ENCODE data around the gene EPAS1.

EPAS1 gene

DNA sequence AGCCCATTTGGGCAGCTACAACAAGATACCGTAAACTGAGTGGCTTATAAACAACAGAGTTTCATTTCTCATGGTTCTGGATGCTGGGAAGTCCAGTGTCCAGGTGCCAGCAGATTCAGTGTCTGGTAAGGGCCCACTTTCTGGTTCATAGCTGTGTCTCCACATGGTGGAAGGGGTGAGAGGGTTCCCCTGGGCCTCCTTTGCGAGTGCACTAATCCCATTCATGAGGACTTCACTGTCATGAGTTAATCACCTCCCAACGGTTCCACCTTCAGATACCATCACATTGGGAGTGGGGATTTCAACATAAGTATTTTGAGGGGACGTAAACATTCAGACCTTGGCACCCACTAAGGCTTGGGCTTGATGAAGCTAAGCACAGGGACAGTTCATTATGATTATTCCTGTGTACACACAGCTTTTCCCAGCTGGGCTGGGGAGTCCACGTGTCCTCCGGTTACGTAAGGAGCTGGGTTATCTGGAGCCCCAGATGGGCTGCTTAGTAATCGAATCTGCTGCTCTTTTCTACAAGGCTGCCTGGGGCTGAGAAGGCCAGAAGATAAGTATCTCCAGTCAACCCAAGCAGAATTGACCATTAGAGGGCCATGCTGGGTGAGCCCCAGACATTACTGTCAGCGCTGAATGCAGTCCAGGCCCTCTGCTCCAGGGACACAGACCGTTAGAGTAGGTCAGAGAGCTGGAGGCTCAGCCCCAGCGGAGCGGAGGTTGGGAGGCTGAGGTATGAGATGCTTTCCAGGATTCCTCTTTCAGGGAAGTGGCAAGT lies 42.7 kb downstream of the EPAS1 start:
- DNase-seq (ENCODE audit: low read depth in 2 of 2): no peak

DNA sequence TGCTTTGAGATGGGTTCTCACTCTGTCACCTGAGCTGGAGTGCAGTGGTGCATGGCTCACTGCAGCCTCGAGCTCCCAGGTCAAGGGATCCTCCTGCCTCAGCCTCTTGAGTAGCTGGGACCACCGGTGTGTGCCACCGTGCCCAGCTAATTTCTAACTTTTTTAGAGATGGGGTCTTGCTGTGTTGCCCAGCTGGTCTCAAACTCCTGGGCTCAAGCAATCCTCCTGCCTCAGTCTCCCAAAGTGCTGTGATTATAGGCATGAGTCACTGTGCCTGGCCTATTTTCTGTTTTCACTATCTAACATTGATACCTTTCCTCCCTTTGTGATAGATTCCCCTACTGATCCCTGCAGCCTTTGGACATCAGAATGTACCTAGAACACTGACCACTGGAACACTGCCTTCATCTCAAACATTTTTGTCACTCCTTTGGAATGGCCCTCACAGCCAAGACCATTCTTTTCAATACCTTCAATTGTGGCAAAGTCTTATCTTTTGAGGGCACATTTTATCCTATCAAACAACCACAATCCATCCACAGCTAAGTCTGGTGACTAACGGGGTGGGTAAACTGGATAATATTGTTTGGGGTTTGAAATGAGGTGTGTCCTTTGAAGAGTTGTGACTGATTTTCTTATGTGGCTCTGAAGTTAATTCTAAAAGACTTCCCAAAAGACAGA lies 43.7 kb downstream of the EPAS1 start:
- no peak for DNase-seq (ENCODE audit: low read depth in 2 of 2)

DNA sequence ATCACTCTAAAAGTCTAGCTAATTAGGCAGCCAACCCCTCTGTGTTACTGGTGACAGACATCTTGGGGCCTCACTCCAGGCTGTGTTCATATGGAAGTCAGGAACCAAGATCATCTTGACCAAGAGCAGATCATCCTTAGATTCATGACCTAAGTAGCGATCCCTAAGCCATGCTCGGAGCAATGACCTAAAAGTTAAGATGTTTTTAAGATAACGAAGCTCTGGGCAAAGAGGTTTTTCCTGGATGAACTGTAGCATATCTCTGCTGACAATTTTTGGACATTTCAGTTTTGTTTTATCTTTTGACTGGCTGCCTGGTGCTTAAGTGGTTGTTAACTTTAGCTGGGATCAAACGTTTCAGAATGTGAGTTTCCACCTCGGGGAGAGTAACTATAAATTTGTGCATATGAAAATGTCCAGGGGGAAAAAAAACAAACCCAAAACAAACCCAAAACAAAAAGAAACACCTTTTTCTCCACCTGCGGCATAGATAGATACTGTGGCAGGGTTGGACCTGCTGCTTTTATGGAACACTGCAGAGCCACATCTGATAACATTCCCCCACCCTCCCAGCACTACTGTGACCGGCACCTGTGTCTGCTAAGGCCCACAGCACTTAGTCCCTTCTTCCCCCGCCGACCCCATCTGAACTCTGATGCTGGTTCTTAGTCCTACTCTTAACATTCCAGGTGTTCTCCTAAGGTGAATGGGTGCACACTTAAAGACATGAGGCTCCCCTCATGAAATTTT lies 45.5 kb downstream of the EPAS1 start:
- no peak for DNase-seq (ENCODE audit: low read depth in 2 of 2)

DNA sequence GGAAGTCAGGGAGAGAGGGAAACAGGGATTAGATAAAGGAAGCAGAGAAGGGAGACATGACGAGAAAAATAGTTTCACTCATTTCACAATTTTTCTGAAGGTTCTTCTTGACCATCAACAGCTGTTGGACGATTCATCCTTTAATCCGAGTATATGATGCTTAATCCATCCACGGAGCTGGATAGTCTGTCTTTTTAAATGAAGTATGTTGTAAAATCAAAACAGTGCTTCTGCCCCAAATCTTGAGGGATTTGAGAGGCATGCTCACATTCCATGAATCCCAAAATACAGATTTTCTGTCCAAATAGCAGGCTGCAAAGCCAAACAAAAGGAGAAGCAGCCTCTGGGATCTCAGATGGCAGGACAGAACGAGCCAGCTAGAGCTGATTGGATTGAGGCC lies 47.5 kb downstream of the EPAS1 start:
- DNase-seq (ENCODE audit: low read depth in 2 of 2): no peak

DNA sequence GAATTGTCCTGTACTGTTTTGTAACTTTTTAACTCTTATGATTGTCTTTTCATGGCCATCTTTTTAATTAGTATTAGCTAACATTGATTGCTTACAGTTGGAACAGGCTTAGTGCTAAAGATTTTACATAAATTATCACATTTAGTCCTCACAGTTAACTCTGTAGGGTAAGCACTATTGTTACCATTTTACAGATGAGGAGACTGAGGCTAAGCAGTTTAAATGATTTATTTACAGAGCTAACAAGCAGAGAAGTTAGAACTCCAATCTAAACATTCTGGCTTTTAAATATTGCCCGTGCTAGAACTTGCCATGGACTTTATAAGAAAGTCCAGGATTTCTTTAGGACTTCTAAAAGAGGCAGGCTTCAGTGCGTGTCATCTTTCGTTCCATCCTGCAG lies 48.6 kb downstream of the EPAS1 start:
- no peak for DNase-seq (ENCODE audit: low read depth in 2 of 2)

DNA sequence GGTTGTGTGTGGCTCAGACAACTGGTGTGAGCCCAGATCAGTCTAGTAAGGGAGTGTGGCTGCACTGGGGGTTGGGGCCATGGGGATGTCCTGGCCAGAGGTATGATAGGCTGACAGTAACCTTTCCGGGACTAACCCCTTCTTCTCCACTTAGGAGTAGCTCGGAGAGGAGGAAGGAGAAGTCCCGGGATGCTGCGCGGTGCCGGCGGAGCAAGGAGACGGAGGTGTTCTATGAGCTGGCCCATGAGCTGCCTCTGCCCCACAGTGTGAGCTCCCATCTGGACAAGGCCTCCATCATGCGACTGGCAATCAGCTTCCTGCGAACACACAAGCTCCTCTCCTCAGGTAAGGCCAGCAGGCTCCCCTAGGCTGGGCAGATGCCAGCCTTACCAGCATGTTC lies 49.5 kb downstream of the EPAS1 start:
- no peak for DNase-seq (ENCODE audit: low read depth in 2 of 2)

DNA sequence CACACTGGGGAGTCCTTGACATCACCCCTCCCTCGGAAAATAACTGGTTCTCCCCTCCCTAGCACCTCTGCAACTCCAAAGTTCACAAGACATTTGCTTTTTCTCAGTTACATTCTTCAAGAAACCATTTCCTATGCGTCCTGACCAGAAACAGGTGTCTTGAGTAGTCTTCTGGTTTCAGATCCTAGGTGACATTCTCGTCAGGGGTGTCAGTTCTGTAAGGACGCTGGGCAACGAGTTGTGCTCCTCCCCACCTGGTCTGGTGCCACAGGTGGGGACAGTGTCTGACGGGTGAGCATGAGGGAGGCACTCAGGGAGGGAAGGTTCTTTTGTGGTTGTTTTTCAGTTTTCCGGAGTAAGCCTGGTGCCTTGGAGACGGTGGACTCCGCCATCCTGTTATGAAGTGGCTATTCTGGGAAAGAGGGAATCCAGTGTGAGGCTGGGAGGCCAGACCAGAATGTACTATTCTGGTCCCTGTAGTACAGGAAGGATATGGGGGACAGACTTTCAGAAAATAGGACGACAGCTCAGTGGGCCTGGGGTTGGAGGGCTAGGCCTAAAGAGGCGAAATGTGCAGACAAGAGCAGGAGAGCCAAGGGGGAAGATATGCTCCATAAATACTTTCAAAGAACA lies 50.6 kb downstream of the EPAS1 start:
- DNase-seq (ENCODE audit: low read depth in 2 of 2): no peak

DNA sequence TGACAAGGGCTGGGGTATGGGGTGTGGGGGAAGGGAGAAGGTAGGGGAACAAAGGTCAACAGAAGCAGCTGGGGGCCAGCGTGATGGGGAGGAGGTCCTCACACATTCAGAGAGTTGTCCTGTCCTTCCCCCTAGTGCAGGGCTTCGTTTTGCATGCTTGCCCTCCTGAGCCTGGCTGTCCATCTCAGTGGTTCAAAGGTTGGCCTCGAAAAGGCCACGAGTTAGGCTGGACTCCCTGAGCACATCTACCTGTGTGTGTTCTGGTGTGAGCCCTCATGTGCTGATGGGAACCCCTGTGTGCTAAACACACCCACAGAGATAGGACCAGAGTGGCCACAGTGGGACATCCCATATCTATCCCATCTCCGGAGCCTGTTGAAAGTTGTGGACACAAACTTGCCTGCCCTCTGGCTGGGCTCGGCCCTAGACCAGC lies 51.9 kb downstream of the EPAS1 start:
- no peak for DNase-seq (ENCODE audit: low read depth in 2 of 2)

DNA sequence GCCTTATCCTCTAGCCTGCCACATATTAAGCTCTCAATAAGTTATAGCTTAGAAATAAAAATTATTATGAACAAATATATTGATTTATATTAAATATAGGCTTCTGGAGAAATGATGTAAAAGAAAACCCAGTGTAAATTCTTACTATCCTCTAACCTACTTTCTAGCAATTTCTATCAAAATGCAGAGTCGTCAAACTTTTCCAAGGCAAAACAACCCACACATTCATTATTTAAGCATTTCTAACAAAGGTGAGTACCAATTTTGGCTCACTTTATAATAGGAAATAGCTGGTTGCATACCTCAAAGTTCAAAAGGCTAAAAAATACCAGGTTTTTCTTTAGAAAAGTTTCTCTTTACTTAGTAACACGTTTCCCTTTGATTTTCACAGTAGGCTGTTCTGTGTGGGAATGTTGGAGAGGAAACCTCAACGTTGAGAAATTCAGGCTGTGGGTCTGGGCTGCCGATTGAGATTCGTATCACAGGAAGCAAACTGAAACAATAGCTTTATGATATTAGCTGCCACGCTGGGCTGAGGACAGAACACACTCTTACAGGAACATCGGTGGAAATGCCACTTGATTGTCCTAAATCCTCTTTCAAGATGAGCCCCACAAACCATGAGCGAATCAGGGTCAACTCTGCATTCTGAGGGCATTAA lies 53.0 kb downstream of the EPAS1 start:
- DNase-seq (ENCODE audit: low read depth in 2 of 2): no peak

DNA sequence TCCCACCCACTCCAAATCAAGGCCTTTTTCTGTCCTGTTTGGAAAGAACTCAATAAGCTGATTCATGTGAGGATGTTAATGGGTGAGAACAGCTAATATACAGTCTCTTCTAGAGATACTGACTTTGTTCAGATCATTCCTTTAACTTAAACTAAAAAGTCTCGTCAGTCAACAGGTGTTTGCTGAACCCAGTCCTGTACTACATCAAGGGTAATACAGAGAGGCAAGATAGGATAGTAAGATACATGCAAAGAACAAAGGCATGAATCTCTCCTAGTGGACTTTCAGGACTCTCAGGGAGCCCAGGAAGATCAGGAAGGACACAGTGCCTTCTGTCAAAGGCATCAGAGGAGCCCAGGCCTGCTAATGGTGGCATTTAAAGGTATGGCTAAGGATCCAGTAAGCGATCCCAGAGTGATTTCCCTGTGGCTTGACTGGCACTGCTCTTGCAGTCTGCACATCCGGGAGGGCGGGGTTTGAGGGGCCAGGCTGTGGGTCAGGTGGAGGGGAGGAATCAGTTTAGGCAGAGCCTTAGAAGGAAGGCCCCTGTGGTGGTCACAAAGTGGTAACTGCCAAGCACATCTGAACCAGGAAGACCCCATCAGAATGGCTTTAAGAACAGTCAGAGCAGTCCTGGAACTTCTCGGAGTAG lies 54.0 kb downstream of the EPAS1 start:
- peak in 1 of 2 donors; percentile 22 for DNase-seq (ENCODE audit: low read depth in 2 of 2)

DNA sequence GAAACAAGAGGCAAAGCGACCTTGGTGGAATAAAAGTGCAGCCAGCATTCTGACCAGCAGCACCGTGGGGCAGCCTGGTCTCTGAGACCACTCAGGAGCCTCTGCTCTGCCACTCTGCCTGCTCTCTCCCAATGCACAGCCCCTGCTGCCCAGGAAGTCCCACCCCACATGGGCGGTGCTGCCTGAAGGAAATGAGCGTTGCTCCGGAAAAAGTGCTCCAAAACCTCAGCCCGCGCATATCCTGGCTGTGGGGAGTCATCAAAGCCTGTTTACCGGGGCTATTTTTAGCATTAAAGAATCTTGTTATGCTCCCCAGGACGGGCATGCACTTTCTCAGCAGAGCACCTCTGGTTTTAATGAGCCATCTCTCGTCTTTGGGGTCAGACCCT lies 54.5 kb downstream of the EPAS1 start:
- peak; percentile 45 to 73 for DNase-seq (ENCODE audit: low read depth in 2 of 2)

DNA sequence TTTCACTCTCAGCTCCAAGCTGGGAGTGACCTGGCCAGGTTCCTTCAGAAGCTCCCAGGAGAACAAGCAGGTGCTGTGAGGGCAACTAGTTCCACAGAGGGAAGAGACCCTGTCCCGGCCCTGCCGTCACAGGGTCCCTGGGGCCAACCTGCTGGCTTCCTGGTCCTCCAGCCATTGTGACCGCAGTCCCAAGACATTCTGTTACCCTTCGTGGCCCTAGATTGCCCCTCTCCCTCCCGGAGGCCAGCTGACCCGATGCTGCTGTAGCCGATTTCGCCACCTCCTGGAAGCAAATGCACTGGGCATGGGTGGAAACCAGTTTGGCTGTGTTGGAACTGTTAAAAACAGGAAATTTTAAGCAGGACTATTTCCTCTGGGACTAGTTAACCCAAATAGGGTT lies 55.4 kb downstream of the EPAS1 start:
- no peak for DNase-seq (ENCODE audit: low read depth in 2 of 2)

DNA sequence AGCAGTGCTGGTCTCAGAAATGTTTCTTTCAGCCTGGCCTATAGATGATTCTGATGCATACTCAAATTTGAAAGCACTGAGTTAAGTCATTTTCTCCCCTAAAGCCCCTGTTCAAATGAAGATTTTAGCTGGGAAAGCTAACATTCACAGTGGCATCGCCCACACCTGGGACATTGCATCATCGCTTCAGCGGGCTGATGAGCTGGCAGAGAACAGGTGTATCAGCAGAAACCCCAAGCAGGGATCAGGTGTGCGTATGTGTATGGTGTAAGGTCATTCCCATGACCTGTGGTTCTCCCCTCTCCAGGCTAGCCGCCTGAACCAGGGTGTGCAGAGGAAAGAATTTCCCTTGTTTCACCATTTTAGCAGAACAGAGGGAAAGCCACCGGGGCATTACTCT lies 56.3 kb downstream of the EPAS1 start:
- no peak for DNase-seq (ENCODE audit: low read depth in 2 of 2)

DNA sequence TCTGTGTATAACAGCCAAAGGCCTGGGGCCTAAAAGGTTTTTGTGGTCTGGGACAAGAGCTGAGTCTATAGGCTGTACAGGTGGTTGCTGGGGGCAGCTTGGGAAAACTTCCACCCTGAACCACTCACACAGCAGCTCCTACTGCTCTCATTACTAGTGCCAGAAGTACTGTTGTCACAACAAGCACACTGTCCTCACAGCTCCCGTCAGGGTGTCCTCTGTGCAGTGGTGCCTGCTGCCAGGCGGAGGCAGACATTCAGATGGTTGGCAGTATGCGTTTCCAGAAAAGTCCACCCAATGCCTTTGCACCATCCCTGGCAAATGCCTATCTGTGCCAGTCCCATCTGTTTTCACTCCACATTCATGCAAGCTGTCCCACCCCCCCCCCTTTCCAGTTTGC lies 58.5 kb downstream of the EPAS1 start:
- no peak for DNase-seq (ENCODE audit: low read depth in 2 of 2)

DNA sequence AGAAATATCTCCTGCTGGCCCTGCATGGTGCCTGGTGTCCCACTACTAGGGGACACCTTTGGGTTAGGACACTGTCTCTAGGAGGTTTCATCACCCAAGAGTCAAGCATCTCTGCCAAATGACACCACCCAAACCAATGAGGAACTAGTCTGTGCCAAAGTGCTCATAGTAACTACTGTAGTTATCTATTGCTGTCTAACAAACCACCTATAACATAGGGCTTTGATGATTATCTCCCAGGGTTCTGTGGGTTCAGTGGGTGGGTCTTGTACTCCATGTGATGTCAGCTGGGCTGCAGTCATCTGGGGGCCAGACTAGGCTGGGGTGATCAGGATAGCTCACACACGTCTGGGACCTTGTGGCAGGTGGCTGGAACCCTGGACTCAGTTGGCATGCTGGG lies 59.8 kb downstream of the EPAS1 start:
- no peak for DNase-seq (ENCODE audit: low read depth in 2 of 2)

DNA sequence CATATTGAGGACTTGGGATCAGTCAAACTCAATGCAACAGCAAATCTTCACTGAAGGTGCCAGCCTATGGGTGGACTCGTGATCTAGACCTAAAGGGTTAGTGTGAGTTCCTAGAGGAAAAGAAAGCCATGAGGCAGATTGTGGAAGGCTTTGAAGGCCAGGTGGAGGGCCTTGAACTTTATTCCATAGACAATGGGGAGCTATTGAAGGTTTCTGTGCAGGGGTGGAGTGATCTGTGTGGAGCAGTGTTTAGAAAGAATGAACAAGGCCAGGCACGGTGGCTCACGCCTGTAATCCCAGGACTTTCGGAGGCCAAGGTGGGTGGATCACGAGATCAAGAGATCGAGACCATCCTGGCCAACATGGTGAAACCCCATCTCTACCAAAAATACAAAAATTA lies 61.5 kb downstream of the EPAS1 start:
- DNase-seq (ENCODE audit: low read depth in 2 of 2): no peak

DNA sequence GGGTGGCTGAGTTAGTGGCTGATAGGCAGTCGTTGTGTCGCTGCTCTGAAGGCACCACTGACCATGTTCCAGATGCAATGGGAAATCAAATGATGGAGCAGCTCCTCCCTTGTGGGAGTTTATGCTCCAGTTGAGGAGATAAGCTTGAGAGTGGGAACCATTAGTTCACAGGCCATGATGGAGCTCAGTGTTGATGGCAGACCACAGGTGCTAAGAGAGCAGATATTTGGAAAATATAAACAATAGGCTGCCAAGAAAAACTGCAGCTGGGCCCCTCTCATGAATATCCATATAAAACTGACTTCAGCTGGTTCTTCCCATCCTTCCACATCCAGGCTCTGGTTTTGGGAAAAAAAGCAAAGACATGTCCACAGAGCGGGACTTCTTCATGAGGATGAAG lies 63.1 kb downstream of the EPAS1 start:
- DNase-seq (ENCODE audit: low read depth in 2 of 2): no peak

DNA sequence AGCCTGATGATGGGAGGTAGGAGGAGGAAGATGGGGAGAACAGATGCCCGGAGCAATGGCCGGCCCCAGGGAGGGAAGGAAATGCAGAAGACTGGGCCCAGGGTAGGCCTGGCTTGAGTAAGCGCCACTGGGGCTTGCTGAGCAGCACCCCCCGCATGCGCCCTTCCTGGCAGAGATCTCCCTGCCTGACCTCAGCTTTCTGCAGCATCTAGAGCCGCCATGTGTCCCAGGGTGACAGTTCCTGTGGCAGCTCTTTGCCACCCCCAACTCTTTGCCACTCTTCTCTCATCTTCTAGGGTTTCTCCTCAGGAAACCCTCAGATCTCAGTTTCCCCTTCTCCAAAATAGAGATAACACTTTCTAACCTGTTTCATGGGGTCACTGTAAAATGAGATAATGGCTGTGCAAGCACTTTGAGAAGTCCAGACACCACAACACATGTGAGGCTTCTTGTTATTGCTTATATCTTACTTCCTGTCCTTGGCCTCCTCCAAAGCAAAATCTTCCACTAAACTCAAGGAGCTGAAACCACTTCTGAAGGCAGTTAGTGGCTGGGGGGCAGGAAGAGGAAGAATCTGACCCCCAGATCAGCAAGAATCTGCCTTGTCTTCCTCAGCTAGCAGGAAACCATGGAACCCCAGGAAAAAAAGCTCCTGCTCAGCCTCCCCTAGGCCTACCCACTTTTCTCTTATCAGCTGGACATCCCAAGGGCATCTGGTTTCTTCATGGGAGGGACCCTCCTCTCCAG lies 64.9 kb downstream of the EPAS1 start:
- no peak for DNase-seq (ENCODE audit: low read depth in 2 of 2)

DNA sequence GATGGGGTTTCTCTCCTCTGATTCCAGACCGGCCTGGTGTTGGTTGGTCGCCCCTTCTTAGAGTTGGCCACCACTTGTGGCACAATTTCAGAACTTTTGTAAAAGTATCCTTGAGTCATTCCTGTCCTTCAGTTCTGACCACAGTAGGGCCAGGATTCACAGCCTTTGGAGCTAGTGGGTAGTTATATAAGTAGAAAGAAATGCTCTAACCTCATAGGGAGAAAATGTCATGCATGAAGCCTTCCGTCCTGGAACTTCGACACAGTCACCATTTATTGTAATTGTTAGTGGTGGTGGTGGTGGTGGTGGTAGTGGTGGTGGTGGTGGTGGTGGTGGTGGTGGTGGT lies 65.4 kb downstream of the EPAS1 start:
- DNase-seq (ENCODE audit: low read depth in 2 of 2): no peak

DNA sequence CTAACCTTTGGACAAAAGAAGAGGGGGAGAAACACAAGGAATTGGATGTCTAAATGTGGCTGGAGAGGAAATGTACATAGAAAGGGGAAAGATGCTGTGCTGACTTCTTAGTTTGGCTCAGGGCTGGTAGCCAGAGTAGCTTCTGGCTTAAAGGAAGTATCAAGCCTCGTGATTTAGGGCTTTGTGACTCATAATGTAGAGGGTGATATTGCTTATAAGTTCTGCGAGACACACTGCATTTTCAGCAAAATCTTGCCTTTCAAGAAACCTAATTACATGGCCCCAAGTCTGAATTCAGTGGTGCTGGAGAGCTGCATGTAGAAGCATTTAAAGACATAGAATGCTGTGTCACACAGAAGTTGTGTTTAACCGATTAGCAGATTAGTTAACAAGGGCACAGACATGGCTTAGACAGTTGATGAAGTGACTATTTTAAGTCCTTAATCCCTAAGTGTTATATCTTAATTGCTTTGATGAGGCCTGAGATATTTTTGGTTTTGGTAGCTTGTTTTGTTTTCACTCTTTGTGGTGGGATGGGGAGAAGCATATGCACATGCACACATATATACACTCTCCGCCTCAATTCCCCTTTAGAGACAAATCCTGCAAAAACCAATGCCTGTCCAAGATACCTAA lies 66.4 kb downstream of the EPAS1 start:
- no peak for DNase-seq (ENCODE audit: low read depth in 2 of 2)
